K562 (cell line): ENCODE measurements around the gene TFAP2A. TPM values are rescaled to one million over a fixed set of nuclear protein-coding genes. Genes with fewer than 3 reads are reported as not detected.

Experiments
- ATAC-seq: fragments of 200-7000 bp; cut with Tn5 transposase; 3 replicates; pipeline ENCODE4 v1.9.1; 2020; ENCODE audit warnings: moderate library complexity
- BruUV-seq: library from RNA; stranded (reverse); fragments of 400-500 nt; replicated peaks from 2 replicates; lab custom pipeline; 2021; lab: Mats Ljungman, UMichigan
- CTCF ChIA-PET: fragments of 300-600 bp; formaldehyde crosslinking; extraction: SDS; loops from one replicate; lab custom pipeline; 2021; ENCODE audit warnings: low intra/inter-chr PET ratio; lab: Yijun Ruan, JAX
- POLR2A ChIA-PET: fragments of 300-600, 350-650 bp; sonication (Branson Sonifier 250); formaldehyde crosslinking; extraction: SDS; loops from one replicate; lab custom pipeline; 2021; ENCODE audit warnings: antibody characterized with exemption, inconsistent platforms; lab: Yijun Ruan, JAX
- DNase-seq, 4 experiments: peaks; one replicate each; pipeline versions ENCODE4 v3.0.0 to v3.0.0-alpha.2; 2011 to 2018; ENCODE audit warnings: low spot score in 3 of 4, mixed read lengths in 3 of 4; ENCODE audit errors: extremely low read depth in 1 of 4
- FAIRE-seq: peaks from 2 replicates; lab custom pipeline; 2011; peaks lifted over from hg19 to GRCh38; lab: Jason Lieb, UNC
- H2AFZ ChIP-seq: 2 replicates; pipeline ENCODE4 v1.6.0; 2011; ENCODE audit warnings: low read depth, low read length, control low read depth, inconsistent platforms
- H3K27ac ChIP-seq: fragments of 200-600 bp; 3 replicates; pipeline ENCODE4 v1.8.0; 2011; ENCODE audit warnings: low read depth, mild to moderate bottlenecking, control low read depth, inconsistent platforms, low read length, moderate library complexity, mixed read lengths; ENCODE audit errors: extremely low read depth
- H3K27me3 ChIP-seq, 2 experiments: fragments of 300-600 bp in 1 of 2; 2 replicates in 1 of 2; 3 replicates in 1 of 2; pipeline versions ENCODE4 v1.6.0 to v1.8.0; 2011; ENCODE audit warnings: inconsistent platforms in 2 of 2, low read length in 2 of 2, mild to moderate bottlenecking in 1 of 2, mixed read lengths in 1 of 2, moderate library complexity in 1 of 2; ENCODE audit not compliant: control insufficient read depth in 2 of 2, insufficient read depth in 2 of 2
- H3K36me3 ChIP-seq: fragments of 300-600 bp; 3 replicates; pipeline ENCODE4 v1.8.0; 2011; ENCODE audit warnings: mild to moderate bottlenecking, low read length, inconsistent platforms; ENCODE audit not compliant: control insufficient read depth, insufficient read depth
- H3K4me1 ChIP-seq, 2 experiments: fragments of 200-600 bp in 1 of 2; replicated peaks in 1 of 2; 2 replicates in 1 of 2; 3 replicates in 1 of 2; pipeline versions ENCODE4 v1.5.1 to v1.8.0; 2011; ENCODE audit warnings: inconsistent platforms in 2 of 2, low read length in 2 of 2, mild to moderate bottlenecking in 1 of 2, mixed read lengths in 1 of 2, moderate library complexity in 1 of 2; ENCODE audit not compliant: control insufficient read depth in 2 of 2, insufficient read depth in 2 of 2
- H3K4me2 ChIP-seq: 2 replicates; pipeline ENCODE4 v1.6.1; 2011; ENCODE audit warnings: low read length, control low read depth, inconsistent platforms, mixed read lengths; ENCODE audit not compliant: insufficient read depth
- H3K4me3 ChIP-seq: fragments of 200-600 bp; sonication (generic), shearing (Covaris generic); 2 replicates; pipeline ENCODE4 v1.5.1; 2016; ENCODE audit warnings: control low read depth, inconsistent platforms
- H3K79me2 ChIP-seq: fragments of 200-600 bp; 3 replicates; pipeline ENCODE4 v1.8.0; 2011; ENCODE audit warnings: low read length, inconsistent platforms; ENCODE audit not compliant: control insufficient read depth, insufficient read depth
- H3K9ac ChIP-seq, 2 experiments: 2 replicates each; pipeline versions ENCODE4 v1.6.0 to v1.6.1; 2011; ENCODE audit warnings: low read depth in 2 of 2, low read length in 2 of 2, control low read depth in 1 of 2, inconsistent platforms in 1 of 2, mild to moderate bottlenecking in 1 of 2, mixed read lengths in 1 of 2; ENCODE audit not compliant: insufficient read depth in 1 of 2
- H3K9me1 ChIP-seq: one replicate; pipeline ENCODE4 v1.6.0; 2011; ENCODE audit warnings: inconsistent platforms, mild to moderate bottlenecking, low read length, moderate library complexity; ENCODE audit not compliant: control insufficient read depth, insufficient read depth
- H3K9me3 ChIP-seq: replicated peaks from 2 replicates; pipeline ENCODE4 v1.5.1; 2011; ENCODE audit warnings: low read depth, low read length, inconsistent platforms; ENCODE audit not compliant: control insufficient read depth, insufficient read depth
- H4K20me1 ChIP-seq: replicated peaks from 2 replicates; pipeline ENCODE4 v1.6.1; 2011; ENCODE audit warnings: low read length, inconsistent platforms, mixed read lengths; ENCODE audit not compliant: control insufficient read depth, insufficient read depth
- ARID3A ChIP-seq: IDR thresholded peaks from 2 replicates; pipeline ENCODE4 v1.6.1; 2012; ENCODE audit warnings: low read depth, low read length, improper control_type of control experiment, borderline replicate concordance
- BCL6 ChIP-seq: fragments of 250-450 bp; sonication (Bioruptor Pico); IDR thresholded peaks from 2 replicates; pipeline ENCODE4 v1.4.0; 2020
- BMI1 ChIP-seq: fragments of 150-350 bp; IDR thresholded peaks from 2 replicates; pipeline ENCODE4 v1.6.1; 2014; ENCODE audit warnings: low read length
- CBX2 ChIP-seq: fragments of 200-600 bp; sonication (generic); IDR thresholded peaks from one replicate; pipeline ENCODE4 v1.6.1; 2012; ENCODE audit warnings: mild to moderate bottlenecking, low read length, inconsistent platforms; ENCODE audit not compliant: insufficient read depth, poor library complexity, severe bottlenecking
- ELK3 ChIP-seq: fragments of 450-650 bp; formaldehyde crosslinking; IDR thresholded peaks from 2 replicates; pipeline ENCODE4 v1.4.0; 2020; ENCODE audit warnings: mild to moderate bottlenecking
- FIP1L1 ChIP-seq: fragments of 200-400 bp; formaldehyde crosslinking; IDR thresholded peaks from 2 replicates; pipeline ENCODE4 v1.6.1; 2018; ENCODE audit warnings: mild to moderate bottlenecking, low read depth, low read length; ENCODE audit not compliant: poor library complexity, severe bottlenecking
- FOXK1 ChIP-seq: sonication (generic); formaldehyde crosslinking; IDR thresholded peaks from 2 replicates; pipeline ENCODE4 v1.8.0; 2022; ENCODE audit warnings: missing genetic modification reagents, mild to moderate bottlenecking, borderline replicate concordance
- HNRNPL ChIP-seq: fragments of 200-400 bp; formaldehyde crosslinking; IDR thresholded peaks from 2 replicates; pipeline ENCODE4 v1.6.1; 2017; ENCODE audit warnings: low read depth, mild to moderate bottlenecking, low read length
- RBM34 ChIP-seq: fragments of 200-400 bp; formaldehyde crosslinking; IDR thresholded peaks from 2 replicates; pipeline ENCODE4 v1.6.1; 2018; ENCODE audit warnings: low read length, borderline replicate concordance; ENCODE audit not compliant: insufficient read depth
- TSHZ1 ChIP-seq: fragments of 250-450 bp; sonication (Bioruptor Pico); IDR thresholded peaks from 2 replicates; pipeline ENCODE4 v1.4.0; 2020; ENCODE audit warnings: mild to moderate bottlenecking, moderate library complexity
- U2AF2 ChIP-seq: fragments of 200-400 bp; formaldehyde crosslinking; optimal IDR thresholded peaks from 2 replicates; pipeline ENCODE3; 2017; ENCODE audit warnings: low read depth, mild to moderate bottlenecking, low read length
- ZNF212 ChIP-seq: fragments of 450-650 bp; formaldehyde crosslinking; IDR thresholded peaks from 2 replicates; pipeline ENCODE4 v1.4.0; 2020; ENCODE audit warnings: mild to moderate bottlenecking
- ZNF263 ChIP-seq: sonication (generic); formaldehyde crosslinking; IDR thresholded peaks from 2 replicates; pipeline ENCODE4 v1.8.0; 2022; ENCODE audit warnings: mild to moderate bottlenecking, missing genetic modification reagents, borderline replicate concordance
- WGBS: fragments of 100-300 bp; shearing (Covaris generic); methylation state at CpG from one replicate; pipeline ENCODE4 v1.1.6; 2016; ENCODE audit warnings: low coverage, mixed read lengths; ENCODE audit not compliant: insufficient coverage; ENCODE audit errors: missing lambda C conversion rate; 5-methylcytosine and 5-hydroxymethylcytosine counted together
- in situ Hi-C: fragments of 300-500 bp; cut with MboI; formaldehyde crosslinking; loops from 4 replicates; pipeline ENCODE4 v1.15.0; 2018; ENCODE audit warnings: inconsistent platforms, mixed read lengths
- intact Hi-C: fragments of 100-400 bp; cut with micrococcal nuclease; formaldehyde crosslinking; loops from 2 replicates; pipeline ENCODE4 v1.14.2; 2022
- polyA plus RNA-seq, 8 experiments: library from polyadenylated mRNA; depleted of rRNA in 4 of 8; stranded (reverse) in 5 of 8; unstranded in 3 of 8; fragments of >200 nt; fragmentation: Nextera tagmentation in 2 of 8; fragmentation: Illumina TruSeq in 1 of 8; extraction: Ambion mirVana in 2 of 8; extraction: Trizol in 1 of 8; gene quantifications; 2 replicates each; pipeline versions ENCODE4 v1.2.1 to v1.2.3, GENCODE V29; 2011 to 2014; ENCODE audit warnings: inconsistent platforms in 1 of 8, missing spikeins in 1 of 8
- total RNA-seq, 7 experiments: library from RNA; depleted of rRNA in 6 of 7; stranded (reverse); fragments of >200 nt in 6 of 7; fragmentation: Illumina TruSeq in 2 of 7; extraction: Trizol in 2 of 7; gene quantifications; 2 replicates each; pipeline versions ENCODE4 v1.2.1 to v1.2.3, GENCODE V29; 2011 to 2021; ENCODE audit warnings: low replicate concordance in 1 of 7

TFAP2A gene
- total and polyA plus RNA-seq, 9 of the 15 experiments (the other 6 are each of a cell fraction or from before 2014, with no cell fraction given): 0.14 to 0.53 (median 0.19) TPM; not detected in 1

GRCh38 chr6:10403385-10404106, 11.3 kb downstream of the TFAP2A start:
- peak overlapping the region; percentile 80 to 88 for H3K9ac ChIP-seq
- in situ Hi-C loops (no loop called here), intact Hi-C loops (loop anchor here (1.0 to 5.0 kb wide), 6 partner anchors 56 to 373 kb away; no protein-coding TSS in a partner anchor)
- FAIRE-seq (no peak), ATAC-seq (peak; percentile 17), DNase-seq (peak in 3 of 4 experiments; percentile 42 to 53 (median 50))
- 3% methylated on average over 16 of the region's 16 CpGs for WGBS
- peak overlapping the region; percentile 98 for H3K4me2 ChIP-seq
- H3K79me2 ChIP-seq: peaks cover 19% of the 10 kb centered on the region
- H3K9me3 ChIP-seq: peaks cover 7% of the 10 kb centered on the region
- H3K36me3 ChIP-seq: no peaks in the 10 kb centered on the region; the same call in 2 of the 3 replicates
- H4K20me1 ChIP-seq: no peaks in the 10 kb centered on the region
- CTCF ChIA-PET: no interaction called here
- peak overlapping the region; percentile 44 for H3K4me3 ChIP-seq
- BruUV-seq: TSS peak; percentile 82
- POLR2A ChIA-PET: interaction anchor here (0.5 to 1.0 kb wide), 3 partner anchors 10 to 949 kb away, joined by 3 to 10 read pairs (median 4); partner anchors contain the start of gene TFAP2A
- H3K9me1 ChIP-seq: no peaks in the 10 kb centered on the region
- peaks cover 18 to 35% of the 10 kb centered on the region in 2 experiments for H3K4me1 ChIP-seq
- no peaks in the 10 kb centered on the region for H3K27me3 ChIP-seq
- H2AFZ ChIP-seq: peak overlapping the region; percentile 97
- peak overlapping the region; percentile 85 for H3K27ac ChIP-seq
- TF ChIP-seq BCL6 (CRISPR knock-in tag): no peak
- TF ChIP-seq BMI1: no peak
- no peak for TF ChIP-seq ELK3 (CRISPR knock-in tag)
- TF ChIP-seq FIP1L1: no peak
- no peak for TF ChIP-seq HNRNPL
- TF ChIP-seq ZNF263: no peak
- TF ChIP-seq RBM34: no peak
- TF ChIP-seq FOXK1 (CRISPR knock-in tag): 0 out of 2 replicates have a peak, but pooled peaks have one; percentile 18
- no peak for TF ChIP-seq CBX2
- 0 out of 2 replicates have a peak, but pooled peaks have one; percentile 26 for TF ChIP-seq ZNF212
- no peak for TF ChIP-seq U2AF2
- no peak for TF ChIP-seq TSHZ1 (CRISPR knock-in tag)
- TF ChIP-seq ARID3A: no peak
